HCT116 (cell line): Measurements from ENCODE around the gene MAPKAPK5. TPM values are rescaled to one million over a fixed set of nuclear protein-coding genes. Genes with fewer than 3 reads are reported as not detected.

Experiments
- ATAC-seq: fragments of 200-7000 bp; cut with Tn5 transposase; 2 replicates; pipeline ENCODE4 v1.9.1; 2020; ENCODE audit warnings: mild to moderate bottlenecking, moderate library complexity
- BruUV-seq: library from RNA; stranded (reverse); fragments of 400-500 nt; replicated peaks from 2 replicates; lab custom pipeline; 2021; lab: Mats Ljungman, UMichigan
- CTCF ChIA-PET: fragments of 300-600 bp; sonication (Branson Sonifier 250); formaldehyde crosslinking; loops from one replicate; lab custom pipeline; 2021; ENCODE audit warnings: antibody characterized with exemption; lab: Charles Lee
- POLR2A ChIA-PET: fragments of 300-600, 350-600 bp; sonication (Branson Sonifier 250); formaldehyde crosslinking; loops from one replicate; lab custom pipeline; 2021; ENCODE audit warnings: antibody characterized with exemption; lab: Charles Lee
- RAD21 ChIA-PET, 2 experiments: fragments of 300-600 bp; sonication (Branson Sonifier 250); formaldehyde crosslinking; loops; one replicate each; lab custom pipeline; 2023; ENCODE audit warnings: low total read pairs in 2 of 2; ENCODE audit not compliant: uncharacterized antibody in 2 of 2, unreplicated experiment in 2 of 2, low non-redundant PET in 1 of 2; lab: Charles Lee
- DNase-seq: peaks from one replicate; pipeline ENCODE4 v3.0.0-alpha.2; 2010; ENCODE audit warnings: low read depth, low spot score
- H2AFZ ChIP-seq: fragments of 200-600 bp; shearing (Covaris generic), sonication (generic); 2 replicates; pipeline ENCODE4 v1.6.1; 2017; ENCODE audit warnings: low read depth, mixed run types, mixed read lengths, antibody characterized with exemption, low read length; ENCODE audit not compliant: poor library complexity, severe bottlenecking
- H3K27ac ChIP-seq: 2 replicates; pipeline ENCODE4 v1.5.1; 2012; ENCODE audit warnings: low read depth, low read length
- H3K27me3 ChIP-seq: fragments of 200-600 bp; sonication (generic); 2 replicates; pipeline ENCODE4 v1.6.1; 2016; ENCODE audit warnings: mixed run types, low read length, mixed read lengths; ENCODE audit not compliant: insufficient read depth
- H3K36me3 ChIP-seq, 2 experiments: fragments of 200-500 bp in 1 of 2; fragments of 200-600 bp in 1 of 2; sonication (Bioruptor generic) in 1 of 2; sonication (generic) in 1 of 2; 2 replicates each; pipeline versions ENCODE4 v1.5.1 to v1.6.1; 2014 to 2016; ENCODE audit warnings: low read length in 2 of 2, inconsistent platforms in 1 of 2, mixed read lengths in 1 of 2, mixed run types in 1 of 2; ENCODE audit not compliant: insufficient read depth in 2 of 2, control insufficient read depth in 1 of 2
- H3K4me1 ChIP-seq, 2 experiments: fragments of 200-600 bp in 1 of 2; sonication (generic) in 1 of 2; 2 replicates each; pipeline versions ENCODE4 v1.5.1 to v1.6.1; 2012 to 2017; ENCODE audit warnings: low read length in 2 of 2, inconsistent platforms in 1 of 2, mild to moderate bottlenecking in 1 of 2, mixed read lengths in 1 of 2, mixed run types in 1 of 2, moderate library complexity in 1 of 2; ENCODE audit not compliant: insufficient read depth in 2 of 2, control insufficient read depth in 1 of 2
- H3K4me2 ChIP-seq: fragments of 200-600 bp; sonication (generic); 2 replicates; pipeline ENCODE4 v1.6.1; 2017; ENCODE audit warnings: mixed run types, low read length, mixed read lengths
- H3K4me3 ChIP-seq, 2 experiments: fragments of 200-600 bp in 1 of 2; sonication (generic) in 1 of 2; replicated peaks in 1 of 2; 2 replicates each; pipeline ENCODE4 v1.5.1; 2011 to 2016; ENCODE audit warnings: low read length in 2 of 2, control low read depth in 1 of 2, low read depth in 1 of 2, mild to moderate bottlenecking in 1 of 2, mixed read lengths in 1 of 2, mixed run types in 1 of 2
- H3K79me2 ChIP-seq: fragments of 200-600 bp; sonication (generic); 2 replicates; pipeline ENCODE4 v1.6.1; 2017; ENCODE audit warnings: mild to moderate bottlenecking, mixed run types, low read length, moderate library complexity, mixed read lengths; ENCODE audit not compliant: insufficient read depth
- H3K9ac ChIP-seq: fragments of 200-600 bp; sonication (generic); 2 replicates; pipeline ENCODE4 v1.6.1; 2016; ENCODE audit warnings: low read length, mixed read lengths
- H3K9me2 ChIP-seq: fragments of 200-600 bp; sonication (generic), shearing (Covaris generic); 2 replicates; pipeline ENCODE4 v1.6.1; 2017; ENCODE audit warnings: mixed run types, mild to moderate bottlenecking, moderate library complexity; ENCODE audit not compliant: insufficient read depth
- H3K9me3 ChIP-seq, 2 experiments: fragments of 200-500 bp in 1 of 2; fragments of 200-600 bp in 1 of 2; sonication (Bioruptor generic) in 1 of 2; sonication (generic) in 1 of 2; 2 replicates each; pipeline ENCODE4 v1.6.1; 2014 to 2017; ENCODE audit warnings: low read length in 2 of 2, mixed read lengths in 2 of 2, inconsistent platforms in 1 of 2, low read depth in 1 of 2, mild to moderate bottlenecking in 1 of 2, mixed run types in 1 of 2, moderate library complexity in 1 of 2; ENCODE audit not compliant: control insufficient read depth in 1 of 2, insufficient read depth in 1 of 2
- H4K20me1 ChIP-seq: fragments of 200-600 bp; sonication (generic), shearing (Covaris generic); 2 replicates; pipeline ENCODE4 v1.6.1; 2017; ENCODE audit warnings: mixed run types, mild to moderate bottlenecking, moderate library complexity; ENCODE audit not compliant: insufficient read depth
- ATF3 ChIP-seq: IDR thresholded peaks from 2 replicates; pipeline ENCODE4 v1.6.1; 2012
- CBX3 ChIP-seq: IDR thresholded peaks from 2 replicates; pipeline ENCODE4 v1.6.1; 2012; ENCODE audit warnings: low read depth
- CEBPB ChIP-seq: IDR thresholded peaks from 2 replicates; pipeline ENCODE4 v1.6.1; 2012; ENCODE audit warnings: low read depth
- EGR1 ChIP-seq: IDR thresholded peaks from 2 replicates; pipeline ENCODE4 v1.6.1; 2012; ENCODE audit warnings: low read depth
- EZH2 ChIP-seq: fragments of 200-600 bp; sonication (generic); IDR thresholded peaks from 2 replicates; pipeline ENCODE4 v1.6.1; 2017; ENCODE audit warnings: antibody characterized with exemption, mixed run types
- EZH2phosphoT487 ChIP-seq: fragments of 200-600 bp; IDR thresholded peaks from 2 replicates; pipeline ENCODE4 v1.6.1; 2018; ENCODE audit warnings: antibody characterized with exemption, borderline replicate concordance
- FOSL1 ChIP-seq: IDR thresholded peaks from 2 replicates; pipeline ENCODE4 v1.6.1; 2012; ENCODE audit warnings: low read depth
- JUND ChIP-seq: IDR thresholded peaks from 2 replicates; pipeline ENCODE4 v1.6.1; 2012
- POLR2A ChIP-seq: IDR thresholded peaks from 2 replicates; pipeline ENCODE4 v1.7.0; 2011; ENCODE audit warnings: borderline replicate concordance; ENCODE audit not compliant: insufficient read depth, insufficient read length; ENCODE audit errors: extremely low read depth
- RAD21 ChIP-seq: IDR thresholded peaks from 2 replicates; pipeline ENCODE4 v1.6.1; 2012; ENCODE audit warnings: low read depth, mild to moderate bottlenecking
- REST ChIP-seq: IDR thresholded peaks from 2 replicates; pipeline ENCODE4 v1.6.1; 2012; ENCODE audit warnings: low read depth
- SIN3A ChIP-seq: IDR thresholded peaks from 2 replicates; pipeline ENCODE4 v1.6.1; 2012; ENCODE audit warnings: low read depth
- SP1 ChIP-seq: IDR thresholded peaks from 2 replicates; pipeline ENCODE4 v1.6.1; 2012; ENCODE audit warnings: low read depth
- SRF ChIP-seq: IDR thresholded peaks from 2 replicates; pipeline ENCODE4 v1.6.1; 2012; ENCODE audit warnings: low read depth
- YY1 ChIP-seq: IDR thresholded peaks from 2 replicates; pipeline ENCODE4 v1.6.1; 2011; ENCODE audit warnings: low read length, low read depth, moderate library complexity, mild to moderate bottlenecking; ENCODE audit not compliant: insufficient replicate concordance; ENCODE audit errors: extremely low read depth
- ZBTB33 ChIP-seq: IDR thresholded peaks from 2 replicates; pipeline ENCODE4 v1.6.1; 2011; ENCODE audit warnings: mild to moderate bottlenecking, low read length, moderate library complexity; ENCODE audit not compliant: insufficient replicate concordance; ENCODE audit errors: extremely low read depth
- ZFX ChIP-seq: fragments of 450-650 bp; IDR thresholded peaks from 2 replicates; pipeline ENCODE4 v1.6.1; 2017
- intact Hi-C: fragments of 100-400 bp; cut with micrococcal nuclease; formaldehyde crosslinking; loops from 2 replicates; pipeline ENCODE4 v1.10.0; 2022
- total RNA-seq: library from RNA; stranded (reverse); gene quantifications from one replicate; pipeline ENCODE4 v1.2.1, GENCODE V29; 2021; ENCODE audit not compliant: unreplicated experiment
- TF ChIP-seq, protein P1 (sequence below): IDR thresholded peaks from 2 replicates; pipeline ENCODE4 v1.6.1; 2012
- TF ChIP-seq, protein P2 (sequence below), 3 experiments: fragments of 200-600 bp in 1 of 3; sonication (generic) in 1 of 3; IDR thresholded peaks in 2 of 3; conservative IDR thresholded peaks in 1 of 3; 2 replicates each; pipeline ENCODE4 v1.5.1; 2012 to 2017; ENCODE audit warnings: low read depth in 2 of 3, low read length in 2 of 3, antibody characterized with exemption in 1 of 3, borderline replicate concordance in 1 of 3, control low read depth in 1 of 3, mild to moderate bottlenecking in 1 of 3, mixed read lengths in 1 of 3, mixed run types in 1 of 3, moderate library complexity in 1 of 3; ENCODE audit not compliant: insufficient read depth in 1 of 3

Gene MAPKAPK5
- total RNA-seq, 1 experiment from 2014 or later = 57.9 TPM

GRCh38 chr12:111870216-111870615 is 28.2 kb downstream of the MAPKAPK5 start:
- ChIA-PET CTCF (no interaction called here), POLR2A (no interaction called here), RAD21 (no interaction called here)
- H3K4me3 ChIP-seq = no peak overlapping the region
- no peak for TF ChIP-seq EGR1
- TF ChIP-seq ZBTB33 = no peak
- TF ChIP-seq ZFX = no peak
- no peak for TF ChIP-seq ATF3
- TF ChIP-seq REST = no peak
- TF ChIP-seq, protein P1, sequence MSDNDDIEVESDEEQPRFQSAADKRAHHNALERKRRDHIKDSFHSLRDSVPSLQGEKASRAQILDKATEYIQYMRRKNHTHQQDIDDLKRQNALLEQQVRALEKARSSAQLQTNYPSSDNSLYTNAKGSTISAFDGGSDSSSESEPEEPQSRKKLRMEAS = no peak
- no peak for TF ChIP-seq CEBPB
- TF ChIP-seq SRF = no peak
- TF ChIP-seq JUND = no peak
- TF ChIP-seq POLR2A = no peak
- TF ChIP-seq EZH2phosphoT487 = no peak
- TF ChIP-seq FOSL1 = no peak
- TF ChIP-seq, protein P2, sequence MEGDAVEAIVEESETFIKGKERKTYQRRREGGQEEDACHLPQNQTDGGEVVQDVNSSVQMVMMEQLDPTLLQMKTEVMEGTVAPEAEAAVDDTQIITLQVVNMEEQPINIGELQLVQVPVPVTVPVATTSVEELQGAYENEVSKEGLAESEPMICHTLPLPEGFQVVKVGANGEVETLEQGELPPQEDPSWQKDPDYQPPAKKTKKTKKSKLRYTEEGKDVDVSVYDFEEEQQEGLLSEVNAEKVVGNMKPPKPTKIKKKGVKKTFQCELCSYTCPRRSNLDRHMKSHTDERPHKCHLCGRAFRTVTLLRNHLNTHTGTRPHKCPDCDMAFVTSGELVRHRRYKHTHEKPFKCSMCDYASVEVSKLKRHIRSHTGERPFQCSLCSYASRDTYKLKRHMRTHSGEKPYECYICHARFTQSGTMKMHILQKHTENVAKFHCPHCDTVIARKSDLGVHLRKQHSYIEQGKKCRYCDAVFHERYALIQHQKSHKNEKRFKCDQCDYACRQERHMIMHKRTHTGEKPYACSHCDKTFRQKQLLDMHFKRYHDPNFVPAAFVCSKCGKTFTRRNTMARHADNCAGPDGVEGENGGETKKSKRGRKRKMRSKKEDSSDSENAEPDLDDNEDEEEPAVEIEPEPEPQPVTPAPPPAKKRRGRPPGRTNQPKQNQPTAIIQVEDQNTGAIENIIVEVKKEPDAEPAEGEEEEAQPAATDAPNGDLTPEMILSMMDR (IDR thresholded peaks at IDR 0.05 in 2 of 3, conservative IDR thresholded peaks at IDR 0.05 in 1 of 3; ENCODE audit: borderline replicate concordance in 1 of 3, insufficient read depth in 1 of 3, low read depth in 2 of 3, low read length in 2 of 3) = no peak
- TF ChIP-seq RAD21 = no peak
- no peak for TF ChIP-seq EZH2
- no peak for TF ChIP-seq YY1
- no peak for TF ChIP-seq SIN3A
- no peak for TF ChIP-seq CBX3
- no peak for TF ChIP-seq SP1
- no peaks in the 10 kb centered on the region for H3K4me1 ChIP-seq
- peaks cover 7% of the 10 kb centered on the region; the same call in 1 of the 2 replicates for H3K79me2 ChIP-seq
- H3K9me2 ChIP-seq = no peaks in the 10 kb centered on the region
- no peaks in the 10 kb centered on the region for H3K27me3 ChIP-seq
- intact Hi-C loops = no loop called here
- no peak overlapping the region for H2AFZ ChIP-seq
- H3K9ac ChIP-seq = no peak overlapping the region
- H3K9me3 ChIP-seq = no peaks in the 10 kb centered on the region
- BruUV-seq = no TSS peak
- H3K4me2 ChIP-seq = no peak overlapping the region
- no peak for ATAC-seq
- H3K27ac ChIP-seq = no peak overlapping the region
- peaks cover 26 to 46% of the 10 kb centered on the region in 2 experiments; a peak in 3 of 4 replicates for H3K36me3 ChIP-seq
- no peaks in the 10 kb centered on the region for H4K20me1 ChIP-seq
- DNase-seq = no peak
